GM23248 (cell line): ENCODE data around the gene TEAD2.

Experiments used
- EZH2 ChIP-seq: fragments of 200-600 bp; sonication (generic); IDR thresholded peaks from 2 replicates; pipeline ENCODE4 v1.6.1; 2018; ENCODE audit warnings: antibody characterized with exemption, mild to moderate bottlenecking; ENCODE audit not compliant: insufficient read depth, poor library complexity, severe bottlenecking
- EZH2phosphoT487 ChIP-seq: fragments of 200-600 bp; sonication (generic); IDR thresholded peaks from 2 replicates; pipeline ENCODE4 v1.6.1; 2018; ENCODE audit warnings: antibody characterized with exemption, moderate library complexity, mild to moderate bottlenecking, low read depth; ENCODE audit not compliant: insufficient read depth

GRCh38 chr19:49368711-49369358 is 6.6 kb upstream of the TEAD2 start:
- no peak for TF ChIP-seq EZH2phosphoT487
- TF ChIP-seq EZH2, result no peak
